ENCODE results near the gene ESRRG. TPM values are rescaled to one million over a fixed set of nuclear protein-coding genes. Genes with fewer than 3 reads are reported as not detected.
"Not testable (repeated sequence)": the region's sequence is repeated elsewhere in the genome, so short reads cannot be mapped to it uniquely, and the experiment has no call there.

The ESRRG gene
- total RNA-seq, 1 experiment from 2014 or later = 0.23 TPM

DNA sequence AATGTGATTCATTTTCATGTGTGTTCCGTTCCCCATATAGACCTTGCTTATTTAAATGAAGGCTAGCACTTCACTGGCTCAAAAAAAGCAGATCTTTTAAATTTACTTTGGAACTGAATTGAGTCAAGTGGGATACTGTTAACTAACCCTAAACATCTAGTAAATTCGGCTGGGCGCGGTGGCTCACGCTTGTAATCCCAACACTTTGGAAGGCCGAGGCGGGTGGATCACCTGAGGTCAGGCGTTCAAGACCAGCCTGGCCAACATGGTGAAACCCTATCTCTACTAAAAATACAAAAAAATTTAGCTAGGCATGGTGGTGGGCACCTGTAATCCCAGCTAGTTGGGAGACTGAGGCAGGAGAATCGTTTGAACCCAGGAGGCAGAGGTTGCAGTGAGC lies 19.2 kb downstream of the ESRRG start:
- DNase-seq (ENCODE audit: low read depth) = not testable (repeated sequence)

DNA sequence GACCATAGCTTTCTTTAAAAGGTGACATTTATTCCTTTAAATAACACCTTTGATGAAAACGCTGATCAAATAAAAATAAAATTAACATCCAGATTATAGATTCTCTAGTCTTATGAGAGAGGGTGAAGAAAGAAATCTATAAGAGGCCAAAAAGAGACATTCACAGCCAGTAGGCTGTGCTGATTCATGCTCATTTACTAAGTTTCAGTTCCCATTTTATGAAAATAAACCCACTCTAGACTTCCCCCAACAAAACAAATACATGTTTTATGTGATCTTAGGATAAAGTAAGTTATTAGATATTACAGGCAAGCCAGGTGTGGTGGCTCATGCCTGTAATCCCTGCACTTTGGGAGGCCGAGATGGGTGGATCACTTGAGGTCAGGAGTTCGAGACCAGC lies 21.1 kb downstream of the ESRRG start:
- no peak for DNase-seq (ENCODE audit: low read depth)

DNA sequence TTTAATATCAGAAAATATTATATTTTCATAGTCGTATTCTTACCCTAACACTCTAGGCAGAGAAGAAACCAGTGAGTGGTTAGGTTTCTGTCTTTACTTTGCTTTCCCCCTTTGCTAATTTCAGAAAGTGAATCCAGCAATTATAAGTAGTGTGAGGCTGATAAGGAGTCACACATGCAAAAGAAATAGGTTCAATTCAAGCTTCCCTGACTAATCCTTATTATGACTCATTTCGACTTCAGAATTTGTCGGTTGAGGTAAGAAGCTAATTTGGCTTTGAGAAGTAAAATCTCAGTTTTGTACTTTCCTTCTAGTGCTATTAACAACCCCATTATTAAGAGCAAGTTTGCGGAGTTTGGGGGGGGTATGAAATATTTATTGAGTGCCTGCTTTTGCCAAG lies 22.4 kb downstream of the ESRRG start:
- peak; percentile 10 for DNase-seq (ENCODE audit: low read depth)

DNA sequence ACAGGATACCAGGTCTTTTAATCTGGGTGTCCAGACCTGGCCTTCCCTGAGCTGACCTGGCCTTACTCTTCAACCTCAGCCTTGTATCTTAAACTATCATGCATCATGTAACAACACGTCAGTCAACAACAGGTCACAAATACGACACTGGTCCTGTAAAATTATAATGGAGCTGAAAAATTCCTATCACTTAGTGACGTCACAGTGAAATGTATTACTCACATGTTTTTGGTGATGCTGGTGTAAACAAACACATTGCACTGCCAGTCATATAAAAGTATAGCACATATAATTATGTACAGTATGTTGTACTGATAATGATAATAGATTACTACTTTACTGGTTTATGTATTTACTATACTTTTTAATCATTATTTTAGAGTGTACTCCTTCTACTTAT lies 31.5 kb downstream of the ESRRG start:
- DNase-seq (ENCODE audit: low read depth) = no peak

DNA sequence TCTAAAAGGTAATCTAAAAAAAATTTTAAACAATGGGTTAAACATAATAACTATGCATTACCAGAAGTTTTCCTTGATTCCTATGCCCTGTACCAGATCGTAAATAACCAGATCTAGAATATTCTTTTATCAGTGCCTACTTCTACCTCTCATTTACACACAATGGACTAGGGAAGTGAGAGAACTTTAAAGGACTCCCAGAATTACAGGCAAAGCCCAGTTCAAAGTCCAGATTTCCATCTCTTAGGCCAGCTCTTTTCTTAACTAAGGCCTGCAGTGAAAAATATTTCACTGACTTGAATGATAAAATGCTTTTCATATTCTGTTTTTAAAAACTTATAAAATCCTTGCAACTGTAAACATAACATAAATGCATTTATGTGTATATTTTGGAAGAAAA lies 32.6 kb downstream of the ESRRG start:
- DNase-seq (ENCODE audit: low read depth) = no peak

DNA sequence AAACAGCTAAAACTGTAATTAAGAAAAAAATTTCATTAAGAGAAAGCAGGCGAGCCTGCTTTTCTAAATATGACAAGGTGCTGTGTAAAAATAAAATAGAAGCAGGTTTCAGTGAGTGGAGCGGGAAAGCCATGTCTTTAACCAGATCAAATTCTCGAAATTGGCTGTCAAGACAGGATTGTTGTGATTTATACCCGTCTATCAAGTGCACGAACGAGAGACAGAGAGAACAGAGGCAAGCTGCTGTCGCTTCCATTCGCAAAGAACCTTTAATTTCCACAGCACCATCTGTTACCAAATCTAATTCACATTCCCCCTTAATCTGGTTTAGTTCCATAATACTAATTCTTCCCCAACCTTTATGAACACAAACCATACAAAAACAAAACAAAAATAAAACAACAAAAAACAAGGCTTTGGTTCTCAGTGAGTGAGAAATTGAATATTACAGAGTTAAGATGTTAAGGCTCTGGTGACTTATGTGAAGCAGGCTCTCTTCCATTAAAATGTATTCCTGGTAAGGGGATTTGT lies 35.0 kb downstream of the ESRRG start:
- no peak for DNase-seq (ENCODE audit: low read depth)

DNA sequence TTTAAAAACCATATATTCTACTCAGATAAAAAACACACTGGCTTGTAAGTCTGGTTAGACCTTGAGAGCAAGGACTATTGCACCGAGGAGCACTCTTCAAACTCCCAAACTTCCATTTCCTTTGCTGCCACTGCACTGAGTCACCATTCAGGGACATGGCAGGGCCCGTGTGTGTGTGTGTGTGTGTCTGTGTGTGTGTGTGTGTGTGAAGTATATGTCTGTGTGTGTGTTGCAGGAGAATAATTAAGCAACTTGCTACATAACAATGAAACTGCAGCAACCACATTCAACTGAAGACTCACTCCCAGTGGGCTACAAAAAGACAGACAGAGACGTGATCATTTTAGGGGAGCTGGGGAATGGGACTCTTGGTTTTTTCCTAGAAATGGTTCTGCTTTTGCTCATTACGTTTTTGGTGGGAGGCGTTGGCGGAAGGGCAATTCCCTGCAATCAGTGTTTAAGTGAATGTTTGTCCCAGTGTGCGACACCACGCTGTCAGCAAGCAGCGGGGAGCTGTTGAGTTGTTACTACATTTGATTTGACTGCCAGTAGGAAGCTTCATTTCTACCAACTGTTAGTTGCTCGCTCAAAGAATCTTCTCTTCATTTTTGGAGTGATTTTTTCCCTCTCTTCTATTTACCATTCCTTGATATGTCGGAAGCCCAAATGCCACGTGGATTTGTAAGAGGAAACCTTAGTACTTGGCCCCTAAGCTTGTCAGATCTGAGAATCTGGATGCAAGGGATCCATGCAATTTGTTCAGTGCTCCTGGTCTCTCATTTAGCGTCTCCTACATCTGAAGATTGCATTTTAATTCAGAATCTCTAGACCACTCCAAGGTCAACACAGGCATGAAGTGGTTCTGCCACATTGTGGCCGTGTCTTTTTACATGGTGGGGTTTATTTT lies 36.1 kb downstream of the ESRRG start:
- peak; percentile 2 for DNase-seq (ENCODE audit: low read depth)

DNA sequence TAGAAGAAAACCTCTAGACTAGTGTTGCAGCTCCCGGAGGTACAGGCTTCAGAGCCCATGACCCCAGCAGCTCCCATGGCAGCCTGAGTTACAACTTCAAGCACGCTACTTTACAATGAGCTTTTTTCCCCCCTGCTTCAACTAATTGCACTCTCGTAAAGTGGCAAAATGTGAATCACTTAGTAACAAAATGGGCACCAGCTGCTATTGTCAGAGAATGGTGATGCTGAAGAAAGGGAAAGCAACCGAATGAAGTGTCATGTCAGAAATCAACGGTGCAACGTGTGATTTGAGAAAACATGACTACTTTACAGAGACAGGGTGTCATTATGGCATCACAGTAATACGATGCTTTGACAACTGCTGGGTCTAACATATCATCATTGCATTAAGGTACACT lies 40.5 kb downstream of the ESRRG start:
- DNase-seq (ENCODE audit: low read depth) = no peak

DNA sequence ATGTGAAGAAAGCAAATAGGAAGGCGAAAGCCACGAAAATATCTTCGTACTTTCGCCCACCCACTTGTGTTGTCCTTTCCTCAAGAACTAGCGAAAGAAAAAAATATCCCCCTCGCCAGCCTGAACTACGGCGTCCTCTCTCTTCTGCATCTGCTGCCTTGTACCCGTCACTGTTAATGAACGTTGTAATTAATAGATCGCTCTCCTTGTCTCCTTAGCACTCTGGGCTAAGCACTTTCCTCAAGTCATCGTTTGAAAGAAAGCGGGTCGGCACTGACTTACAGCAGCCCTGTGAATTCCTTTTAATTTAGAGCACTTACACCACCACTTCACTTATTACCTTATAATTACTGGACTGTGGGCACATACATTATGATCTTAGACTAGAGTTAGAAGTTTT lies 44.1 kb downstream of the ESRRG start:
- DNase-seq (ENCODE audit: low read depth) = no peak

DNA sequence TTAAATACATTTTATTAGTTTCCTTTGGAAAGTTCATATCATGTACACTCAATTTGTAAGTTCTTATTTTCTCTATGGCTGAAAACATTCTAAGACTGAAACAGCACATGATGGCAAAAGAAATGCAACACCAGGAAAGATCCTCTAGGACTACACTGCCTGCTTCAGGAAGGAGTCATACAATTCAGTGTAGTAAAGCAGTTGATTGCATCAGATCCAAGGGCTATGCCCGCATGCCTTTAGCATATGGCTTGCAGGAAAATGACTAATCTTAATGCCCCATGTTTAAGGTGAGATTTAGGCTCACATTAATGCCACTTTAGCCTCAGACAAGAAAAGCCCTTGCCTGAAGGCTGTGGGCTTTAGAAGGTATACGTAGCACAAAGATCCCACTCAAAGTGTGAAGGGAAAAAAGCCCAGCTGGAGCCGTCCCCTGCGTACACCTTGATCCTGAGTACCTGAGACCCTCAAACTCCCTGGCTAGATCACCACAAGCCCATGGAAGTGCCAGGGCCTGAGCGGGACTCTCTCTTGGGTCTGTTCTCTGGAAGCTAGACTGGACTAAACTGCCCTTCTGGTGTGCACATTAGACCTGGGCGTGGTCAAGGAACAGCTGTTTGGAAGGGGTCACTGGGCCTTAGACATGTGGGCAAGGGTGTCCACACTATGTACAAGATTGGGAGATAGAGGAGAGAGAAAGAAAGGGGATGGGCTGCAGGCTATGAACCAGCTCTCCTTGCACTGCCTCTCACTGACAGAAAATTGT lies 52.9 kb downstream of the ESRRG start:
- peak; percentile 2 for DNase-seq (ENCODE audit: low read depth)

DNA sequence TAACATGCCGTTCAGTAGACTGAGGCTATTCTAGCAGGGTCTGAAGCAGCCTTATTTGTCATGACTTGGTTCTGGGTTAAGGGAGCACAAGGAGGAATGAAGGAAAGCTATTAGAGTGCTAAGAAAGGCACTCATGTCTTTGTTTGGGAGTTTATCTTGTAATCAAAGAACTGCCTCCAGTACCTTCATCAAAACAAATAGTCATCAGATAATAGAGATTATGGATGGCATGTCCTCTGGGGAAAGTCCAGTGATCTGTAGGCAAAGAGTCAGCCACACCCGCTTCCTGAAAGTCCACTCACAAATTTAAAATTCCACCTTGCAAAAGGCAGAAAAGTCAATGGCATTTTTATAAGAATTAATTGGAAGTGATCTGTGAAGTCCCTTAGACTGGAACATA lies 56.8 kb downstream of the ESRRG start:
- DNase-seq (ENCODE audit: low read depth) = no peak

DNA sequence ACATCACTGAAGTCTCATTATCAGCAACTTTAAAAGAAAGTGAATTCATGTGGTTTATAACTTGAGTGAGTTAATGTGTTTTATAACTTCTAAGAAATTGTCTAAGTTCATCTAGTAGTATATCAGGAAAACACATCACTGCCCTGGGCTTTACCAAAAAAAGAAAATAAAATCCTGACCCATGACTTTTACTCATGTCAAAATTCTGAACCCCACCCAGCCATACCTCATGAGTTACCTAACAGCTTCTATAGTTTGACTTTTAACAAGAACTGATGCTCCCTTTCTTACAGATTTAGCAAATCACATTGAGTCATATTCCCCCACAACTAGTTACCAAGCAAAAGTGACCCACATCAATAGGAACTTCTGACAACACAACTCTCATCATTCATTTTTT lies 57.4 kb downstream of the ESRRG start:
- DNase-seq (ENCODE audit: low read depth) = no peak

DNA sequence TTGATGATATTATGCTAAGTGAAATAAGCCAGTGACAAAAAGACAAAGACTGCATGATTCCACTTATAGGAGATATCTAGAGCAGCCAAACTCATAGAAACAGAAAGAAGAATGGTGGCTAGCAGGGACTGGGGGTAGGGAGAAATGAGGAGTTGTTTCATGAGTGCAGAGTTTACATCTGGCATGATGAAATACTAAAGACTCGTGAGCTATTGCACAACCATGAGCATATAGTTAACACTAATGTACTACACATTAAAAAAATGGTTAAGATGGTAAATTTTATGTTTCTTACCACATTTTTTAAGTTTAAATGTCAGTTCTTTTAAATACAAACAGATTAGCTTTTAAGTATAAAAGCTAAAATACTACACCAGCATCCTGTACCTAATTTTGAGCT lies 57.8 kb downstream of the ESRRG start:
- DNase-seq (ENCODE audit: low read depth) = no peak

DNA sequence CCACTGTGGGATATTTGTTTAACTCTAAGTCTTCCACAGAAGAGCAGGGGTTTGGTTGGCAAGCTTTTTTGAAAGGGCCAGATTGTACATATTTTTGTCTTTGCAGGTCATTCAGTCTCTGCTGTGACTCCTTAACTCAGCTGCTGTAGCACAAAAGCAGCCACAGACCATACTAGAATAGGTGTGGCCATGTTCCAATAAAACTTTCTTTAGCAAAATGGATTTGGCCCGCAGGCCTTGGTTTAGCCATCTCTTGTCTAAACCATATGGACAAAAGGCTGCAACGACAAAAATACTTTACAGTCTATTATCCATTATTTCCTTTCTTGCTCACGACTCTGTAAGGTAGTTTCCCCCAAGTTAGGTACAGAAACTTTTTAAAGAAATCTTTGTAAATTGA lies 60.5 kb downstream of the ESRRG start:
- no peak for DNase-seq (ENCODE audit: low read depth)

DNA sequence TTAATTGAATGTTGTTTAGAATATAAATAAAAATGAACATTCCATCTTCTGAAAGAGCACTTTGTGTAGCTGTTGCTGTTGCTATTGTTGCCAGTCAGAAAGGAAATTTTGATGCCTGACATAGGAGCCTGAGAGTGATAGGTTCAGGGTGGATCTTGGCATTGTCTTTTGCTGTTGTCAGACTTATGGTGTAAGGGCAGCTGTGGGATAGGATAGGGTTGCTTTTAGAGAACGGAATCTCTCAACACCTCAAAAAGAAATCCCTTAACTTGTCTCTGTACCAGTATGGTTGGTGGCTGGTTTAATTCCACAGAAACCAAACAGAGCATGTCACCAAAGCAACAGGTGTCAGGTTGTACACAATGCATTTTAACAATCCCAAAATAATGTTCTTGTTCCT lies 62.7 kb downstream of the ESRRG start:
- no peak for DNase-seq (ENCODE audit: low read depth)

DNA sequence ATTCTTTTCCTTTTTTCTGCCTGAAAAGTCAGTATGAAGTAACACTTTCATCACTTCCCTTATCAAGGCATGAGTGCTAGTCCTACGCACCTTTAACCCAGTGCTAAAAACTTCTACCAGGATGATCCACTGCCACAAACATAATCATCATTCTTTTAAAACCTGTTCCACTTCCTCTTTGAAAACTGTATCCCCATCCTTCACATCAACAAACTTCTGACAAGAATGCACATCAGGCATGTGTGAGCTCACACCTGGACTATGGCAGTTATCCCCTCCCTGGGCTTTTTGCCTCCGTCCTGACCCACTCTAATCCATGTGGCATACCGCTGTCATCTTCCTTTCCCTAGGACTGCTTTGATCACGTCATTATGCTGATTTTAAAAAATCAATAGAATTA lies 70.2 kb downstream of the ESRRG start:
- no peak for DNase-seq (ENCODE audit: low read depth)

DNA sequence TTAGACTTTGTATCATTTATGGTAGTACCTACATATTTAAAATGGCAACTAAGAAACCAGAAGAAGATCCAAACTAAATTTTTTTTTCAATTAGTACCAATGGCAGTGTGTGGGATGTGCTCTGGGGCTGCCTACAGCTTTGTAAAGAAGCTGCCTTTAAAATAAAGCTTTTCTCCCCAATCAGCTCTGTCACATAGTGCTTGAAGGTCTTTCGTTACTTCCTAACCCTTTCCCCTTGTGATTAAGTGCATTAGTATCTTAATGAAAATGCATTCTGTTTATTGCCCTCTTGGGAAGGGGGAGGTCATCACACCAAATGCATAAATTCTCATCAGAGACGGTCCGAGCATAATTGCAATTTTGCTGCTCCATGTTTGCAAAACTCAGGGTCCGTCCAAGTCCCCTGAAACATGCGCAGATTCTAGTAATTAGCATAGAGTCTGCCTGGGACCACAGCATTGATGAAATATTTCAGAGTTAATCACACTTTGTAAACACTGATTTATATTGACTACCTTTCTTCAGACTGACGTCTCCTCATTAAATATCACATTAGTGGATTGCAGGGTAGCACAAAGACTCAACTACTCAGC lies 71.3 kb downstream of the ESRRG start:
- no peak for DNase-seq (ENCODE audit: low read depth)

DNA sequence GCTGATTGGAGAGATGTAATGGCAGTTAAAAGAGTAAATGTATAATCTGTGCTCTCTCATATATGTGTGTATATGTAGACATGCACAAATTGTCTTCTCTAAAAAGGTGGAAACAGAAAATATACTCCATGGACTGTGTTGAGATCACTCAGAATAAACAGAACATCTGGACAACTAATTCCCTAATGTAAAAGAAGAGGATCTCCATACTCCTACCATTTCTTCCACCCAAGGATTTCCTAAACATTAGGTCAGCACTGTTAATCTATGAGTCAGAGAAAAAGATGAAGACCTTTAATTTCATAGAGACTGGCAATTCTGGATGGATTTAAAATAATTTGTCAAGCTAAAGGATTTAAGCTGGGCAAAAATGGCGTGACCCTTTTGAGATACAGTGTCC lies 80.1 kb downstream of the ESRRG start:
- no peak for DNase-seq (ENCODE audit: low read depth)

DNA sequence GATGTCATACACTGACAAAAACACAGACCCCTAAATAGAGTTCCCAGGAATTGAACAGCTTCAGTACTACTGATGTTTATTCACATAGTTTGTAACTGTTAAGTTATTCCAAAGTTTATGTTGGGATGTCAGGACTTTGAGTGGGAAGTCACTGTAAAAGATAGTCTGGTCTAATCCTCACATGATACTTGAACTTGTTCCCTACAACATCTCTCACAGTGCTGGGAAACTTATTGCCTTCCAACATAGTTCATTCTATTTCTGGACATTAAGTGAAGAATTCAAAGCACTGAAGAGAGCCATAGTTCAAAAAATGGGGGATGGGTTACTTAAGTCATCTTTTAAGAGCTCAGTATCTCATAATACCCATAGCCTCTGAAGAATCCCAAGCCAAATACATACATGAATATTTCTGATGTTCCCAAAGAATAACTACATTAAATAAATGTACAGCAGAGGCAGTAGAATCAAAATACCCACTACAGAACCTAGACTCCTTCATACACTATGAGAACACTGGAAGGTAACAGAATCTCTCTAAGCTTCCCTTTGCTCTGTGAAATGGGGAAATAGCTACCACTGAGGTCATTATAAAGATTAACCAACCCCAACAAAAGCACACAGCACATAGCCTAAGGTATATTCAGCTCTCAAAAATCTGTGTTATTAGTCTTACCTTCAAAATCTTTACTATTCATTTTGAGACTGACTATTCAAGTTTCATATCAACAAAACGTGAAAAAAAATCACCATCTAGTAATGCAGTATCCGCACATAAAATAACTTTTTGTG lies 81.4 kb downstream of the ESRRG start:
- DNase-seq (ENCODE audit: low read depth) = no peak

DNA sequence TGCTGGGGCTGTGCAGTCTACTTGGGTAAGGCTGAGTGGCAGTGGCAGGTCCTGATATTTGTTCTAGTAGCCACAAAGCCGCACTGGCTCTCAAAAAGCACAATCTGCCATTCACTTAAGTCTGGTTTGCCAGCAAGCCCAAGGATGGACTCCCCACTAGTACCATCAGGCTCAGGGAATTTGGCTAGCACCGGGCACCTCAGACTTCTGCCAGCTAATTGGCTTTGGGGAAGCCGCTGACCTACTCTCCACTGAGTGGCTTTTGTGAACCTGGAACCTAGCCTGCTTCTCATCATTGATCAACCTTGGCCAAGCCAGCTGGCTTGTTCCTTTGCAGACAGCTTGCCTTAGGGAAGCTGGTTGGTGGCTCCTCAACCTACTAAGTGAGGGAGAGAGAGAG lies 83.1 kb downstream of the ESRRG start:
- DNase-seq (ENCODE audit: low read depth) = no peak

DNA sequence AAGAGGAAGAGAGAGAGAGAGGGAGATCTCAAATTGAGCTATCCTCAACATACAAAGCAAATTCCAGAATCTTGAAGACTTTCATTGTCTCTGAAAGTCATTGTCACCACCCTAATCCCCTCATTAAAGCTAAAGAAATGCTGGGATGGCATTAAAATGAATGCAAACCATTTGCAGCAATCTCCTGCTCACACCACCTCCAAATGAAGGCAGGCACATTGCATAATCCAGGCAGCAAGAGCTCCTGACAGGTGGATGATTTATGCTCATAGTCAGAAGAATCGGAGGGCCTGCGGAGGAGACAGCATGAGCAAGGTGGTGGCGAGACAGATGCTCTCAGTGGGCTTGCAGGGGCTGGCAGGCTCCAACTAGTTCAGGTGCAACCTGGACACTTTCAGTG lies 90.2 kb downstream of the ESRRG start:
- no peak for DNase-seq (ENCODE audit: low read depth)

DNA sequence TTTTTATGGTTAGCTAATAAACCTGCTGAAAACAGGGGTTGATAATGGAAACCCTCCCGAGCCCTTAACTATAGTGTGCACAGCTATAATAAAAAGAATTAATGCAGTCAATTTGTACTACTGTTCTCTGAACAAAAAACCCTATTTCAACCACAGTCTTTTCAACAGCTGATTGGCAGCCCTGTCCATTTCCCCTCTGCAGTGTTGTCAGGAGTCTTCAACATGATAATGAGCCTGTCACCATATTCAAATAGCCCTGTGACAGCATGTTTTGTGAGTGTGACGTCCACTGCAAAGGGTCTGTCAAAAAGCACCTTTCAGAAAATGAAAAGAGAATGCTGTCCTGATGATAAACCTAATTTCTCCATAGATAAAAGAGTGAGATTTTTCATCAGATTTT lies 92.7 kb downstream of the ESRRG start:
- DNase-seq (ENCODE audit: low read depth) = no peak
